Measurements from ENCODE around the gene SOX13.

DNA sequence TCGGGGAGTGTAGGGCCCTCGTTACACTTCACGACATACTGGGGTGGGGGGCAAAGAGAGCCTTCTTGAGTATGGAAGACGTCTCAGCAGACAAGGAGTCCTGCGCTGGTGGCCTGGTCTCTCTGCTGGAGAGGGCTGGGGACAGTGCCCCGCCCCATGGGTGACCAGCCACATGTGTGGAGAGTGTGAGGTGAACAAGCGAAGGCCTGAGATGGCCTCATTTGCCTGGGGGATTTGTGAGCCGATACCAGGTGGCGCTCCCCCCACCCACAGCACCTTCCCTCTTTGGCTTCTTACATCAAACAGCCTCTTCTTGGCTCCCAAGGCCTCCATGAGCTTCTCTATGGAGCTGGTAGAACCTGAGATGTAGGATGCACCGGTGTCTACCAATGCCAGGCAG, 83.0 kb downstream of the SOX13 start:
- no peak for TF ChIP-seq POLR2AphosphoS5 (IDR thresholded peaks at IDR 0.05; ENCODE audit: borderline replicate concordance, low read depth, low read length)
- TF ChIP-seq EZH2 (IDR thresholded peaks at IDR 0.05), result no peak
- no peak for TF ChIP-seq FOXP2 (optimal IDR thresholded peaks at IDR 0.05; ENCODE audit: control extremely low read depth, extremely low read length, insufficient read depth)
